ENCODE results near the gene CALB2.

Gene CALB2

DNA sequence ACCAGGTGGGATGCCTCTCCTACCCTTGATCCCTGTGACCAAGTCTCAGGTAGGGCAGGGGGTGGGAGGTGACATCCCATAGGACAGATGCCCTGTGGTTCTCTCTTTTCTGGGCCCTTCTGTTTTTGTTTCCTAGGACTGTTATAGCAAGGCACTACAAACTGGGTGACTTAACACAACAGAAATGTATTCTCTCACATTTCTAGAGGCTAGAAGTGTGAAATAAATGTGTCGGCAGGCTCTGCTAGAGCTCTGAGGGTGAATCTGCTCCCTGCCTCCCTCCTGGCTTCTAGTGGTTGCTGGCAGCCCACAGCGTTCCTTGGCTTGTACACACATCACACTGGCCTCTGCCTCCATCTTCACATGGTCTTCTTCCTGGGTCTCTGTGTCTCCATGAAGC, 12.7 kb downstream of the CALB2 start:
- Histone ChIP-seq H3K4me3 (ENCODE audit: low read depth, low read length) (no peak overlapping the region), H3K9ac (ENCODE audit: low read depth, low read length) (no peak overlapping the region), H3K36me3 (ENCODE audit: control insufficient read depth, insufficient read depth, low read length) (no peaks in the 10 kb centered on the region), H3K9me3 (ENCODE audit: control insufficient read depth, insufficient read depth, low read length) (no peaks in the 10 kb centered on the region), H3K4me1 (ENCODE audit: control insufficient read depth, insufficient read depth, low read length) (no peaks in the 10 kb centered on the region), H3K27me3 (ENCODE audit: control insufficient read depth, insufficient read depth, low read length) (no peaks in the 10 kb centered on the region)

DNA sequence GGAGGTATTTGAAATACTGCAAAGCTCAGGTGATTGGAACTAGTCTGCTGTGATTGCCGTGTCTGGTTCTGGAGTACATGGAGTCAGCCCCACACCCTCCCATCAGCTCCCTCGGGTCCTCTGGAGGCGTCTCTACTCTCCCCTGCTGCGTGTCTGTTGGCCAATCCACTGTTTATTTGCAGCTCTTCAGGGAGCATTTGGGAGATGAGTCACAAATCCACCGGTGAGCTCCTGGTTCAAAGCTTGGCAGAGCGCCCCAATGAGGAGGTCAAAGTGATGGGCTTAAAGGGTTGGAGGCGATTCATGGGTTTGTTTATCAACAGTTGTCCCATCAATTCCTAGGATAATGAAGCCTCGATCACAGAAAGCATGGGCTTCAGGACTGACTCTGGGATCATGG, 14.6 kb downstream of the CALB2 start:
- Histone ChIP-seq H3K27me3 (ENCODE audit: control insufficient read depth, insufficient read depth, low read length) (no peaks in the 10 kb centered on the region), H3K4me3 (ENCODE audit: low read depth, low read length) (no peak overlapping the region), H3K4me1 (ENCODE audit: control insufficient read depth, insufficient read depth, low read length) (no peaks in the 10 kb centered on the region), H3K9ac (ENCODE audit: low read depth, low read length) (no peak overlapping the region), H3K36me3 (ENCODE audit: control insufficient read depth, insufficient read depth, low read length) (no peaks in the 10 kb centered on the region), H3K9me3 (ENCODE audit: control insufficient read depth, insufficient read depth, low read length) (no peaks in the 10 kb centered on the region)

DNA sequence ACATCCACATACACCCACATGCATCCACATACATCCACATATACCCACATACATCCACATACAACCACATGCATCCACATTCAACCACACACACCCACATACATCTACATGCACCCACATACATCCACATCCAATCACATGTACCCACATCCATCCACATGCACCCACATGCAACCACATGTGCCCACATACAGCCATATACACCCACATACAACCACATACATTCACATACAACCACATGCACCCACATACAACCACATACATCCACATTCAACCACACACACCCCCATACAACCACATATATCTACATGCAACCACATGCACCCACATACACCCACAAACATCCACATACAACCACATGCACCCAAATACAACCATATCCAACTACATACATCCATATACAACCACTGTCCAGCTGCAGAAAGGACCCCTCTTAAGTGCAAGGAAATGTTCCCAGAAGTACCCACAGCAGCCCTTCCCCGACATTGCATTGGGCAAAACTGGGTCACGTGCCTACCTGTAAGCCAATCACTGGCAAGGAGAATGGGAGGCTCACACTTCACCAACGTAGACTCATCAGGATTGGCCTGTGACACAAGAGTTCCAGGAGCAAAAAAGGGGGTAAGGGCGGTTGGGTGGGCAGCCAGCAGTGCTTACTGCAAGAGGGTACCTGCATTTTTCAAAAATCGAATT, 18.1 kb downstream of the CALB2 start:
- Histone ChIP-seq H3K27me3 (ENCODE audit: control insufficient read depth, insufficient read depth, low read length) (no peaks in the 10 kb centered on the region), H3K36me3 (ENCODE audit: control insufficient read depth, insufficient read depth, low read length) (no peaks in the 10 kb centered on the region), H3K4me3 (ENCODE audit: low read depth, low read length) (no peak overlapping the region), H3K9ac (ENCODE audit: low read depth, low read length) (no peak overlapping the region), H3K4me1 (ENCODE audit: control insufficient read depth, insufficient read depth, low read length) (no peaks in the 10 kb centered on the region), H3K9me3 (ENCODE audit: control insufficient read depth, insufficient read depth, low read length) (no peaks in the 10 kb centered on the region)

DNA sequence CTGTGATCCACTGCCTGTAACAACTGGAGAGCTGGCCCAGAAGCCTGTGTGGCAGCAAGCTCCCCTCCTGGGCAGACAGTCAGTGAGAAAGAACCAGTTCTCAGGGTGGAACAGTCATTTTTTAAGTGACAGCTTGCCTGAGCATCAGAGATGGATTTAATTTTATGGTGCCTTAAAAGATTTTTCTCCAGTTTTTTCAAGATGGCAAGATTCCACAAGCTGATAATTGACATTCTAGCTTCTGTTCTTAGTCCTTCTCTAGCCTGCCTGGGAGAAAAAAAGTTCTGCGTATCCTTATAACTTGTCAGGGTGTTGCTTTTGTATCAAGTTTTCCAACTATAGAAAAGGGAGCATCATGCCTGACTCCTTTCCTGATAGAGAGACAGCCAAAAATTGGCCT, 21.2 kb downstream of the CALB2 start:
- no peaks in the 10 kb centered on the region for H3K9me3 ChIP-seq (ENCODE audit: control insufficient read depth, insufficient read depth, low read length)
- no peak overlapping the region for H3K4me3 ChIP-seq (ENCODE audit: low read depth, low read length)
- H3K9ac ChIP-seq (ENCODE audit: low read depth, low read length): no peak overlapping the region
- peaks cover 3% of the 10 kb centered on the region for H3K4me1 ChIP-seq (ENCODE audit: control insufficient read depth, insufficient read depth, low read length)
- no peaks in the 10 kb centered on the region for H3K36me3 ChIP-seq (ENCODE audit: control insufficient read depth, insufficient read depth, low read length)
- H3K27me3 ChIP-seq (ENCODE audit: control insufficient read depth, insufficient read depth, low read length): no peaks in the 10 kb centered on the region

DNA sequence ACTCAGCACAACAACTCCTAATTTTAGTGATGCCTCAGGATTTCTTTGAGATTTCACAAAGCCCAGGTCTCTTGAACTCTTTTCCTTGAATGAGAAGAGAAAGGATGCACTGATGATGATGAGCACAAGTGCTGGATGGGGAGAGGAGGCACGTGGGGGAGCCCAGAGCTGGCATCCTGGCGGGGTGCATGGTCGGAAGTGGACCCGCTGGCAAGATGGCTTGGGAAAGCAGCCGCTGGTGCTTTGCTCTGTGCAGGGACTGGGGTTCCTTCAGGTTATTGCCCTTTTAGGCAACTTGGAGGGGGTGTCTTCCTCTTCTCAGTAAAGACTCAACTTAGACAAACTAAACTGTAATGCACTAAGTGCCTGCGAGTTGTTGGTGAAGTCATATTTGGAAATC, 22.3 kb downstream of the CALB2 start:
- H3K4me3 ChIP-seq (ENCODE audit: low read depth, low read length): no peak overlapping the region
- no peaks in the 10 kb centered on the region for H3K9me3 ChIP-seq (ENCODE audit: control insufficient read depth, insufficient read depth, low read length)
- no peaks in the 10 kb centered on the region for H3K27me3 ChIP-seq (ENCODE audit: control insufficient read depth, insufficient read depth, low read length)
- H3K4me1 ChIP-seq (ENCODE audit: control insufficient read depth, insufficient read depth, low read length): peaks cover 3% of the 10 kb centered on the region
- H3K9ac ChIP-seq (ENCODE audit: low read depth, low read length): no peak overlapping the region
- H3K36me3 ChIP-seq (ENCODE audit: control insufficient read depth, insufficient read depth, low read length): no peaks in the 10 kb centered on the region

DNA sequence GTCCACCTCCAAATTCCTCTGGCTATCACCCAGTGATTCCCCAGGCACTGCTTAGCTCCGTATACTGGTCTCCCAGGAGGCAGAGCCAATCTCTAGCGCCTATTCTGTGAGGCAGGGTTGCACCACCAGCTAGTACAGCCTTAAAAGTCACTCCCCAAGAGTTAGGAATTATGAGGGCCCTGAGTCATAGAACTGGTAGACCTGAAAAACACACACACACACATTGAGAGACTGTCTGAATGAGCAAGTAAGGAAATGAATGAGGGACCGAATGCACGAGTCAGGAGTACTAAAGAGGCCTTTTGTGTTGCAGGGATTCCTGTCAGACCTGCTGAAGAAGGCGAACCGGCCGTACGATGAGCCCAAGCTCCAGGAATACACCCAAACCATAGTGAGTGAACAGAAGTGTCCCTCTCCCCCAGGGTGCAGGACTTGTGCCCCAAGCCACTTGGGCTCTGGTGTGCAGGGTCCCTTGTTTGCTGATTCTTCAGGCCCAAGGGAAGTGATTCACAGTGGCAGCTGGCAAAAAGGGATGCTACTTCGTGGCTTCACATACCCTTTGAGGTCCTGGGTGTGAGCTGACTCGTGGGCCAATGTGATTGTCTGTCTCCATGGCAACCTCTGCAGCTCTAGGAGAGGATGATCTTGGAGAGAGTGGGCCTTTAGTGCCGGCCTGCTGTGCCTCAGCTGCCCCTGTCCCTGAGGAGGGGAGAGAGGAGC, 24.7 kb downstream of the CALB2 start:
- Histone ChIP-seq H3K36me3 (ENCODE audit: control insufficient read depth, insufficient read depth, low read length) (no peaks in the 10 kb centered on the region), H3K4me1 (ENCODE audit: control insufficient read depth, insufficient read depth, low read length) (peaks cover 24% of the 10 kb centered on the region), H3K27me3 (ENCODE audit: control insufficient read depth, insufficient read depth, low read length) (no peaks in the 10 kb centered on the region), H3K9ac (ENCODE audit: low read depth, low read length) (no peak overlapping the region), H3K9me3 (ENCODE audit: control insufficient read depth, insufficient read depth, low read length) (no peaks in the 10 kb centered on the region), H3K4me3 (ENCODE audit: low read depth, low read length) (no peak overlapping the region)

DNA sequence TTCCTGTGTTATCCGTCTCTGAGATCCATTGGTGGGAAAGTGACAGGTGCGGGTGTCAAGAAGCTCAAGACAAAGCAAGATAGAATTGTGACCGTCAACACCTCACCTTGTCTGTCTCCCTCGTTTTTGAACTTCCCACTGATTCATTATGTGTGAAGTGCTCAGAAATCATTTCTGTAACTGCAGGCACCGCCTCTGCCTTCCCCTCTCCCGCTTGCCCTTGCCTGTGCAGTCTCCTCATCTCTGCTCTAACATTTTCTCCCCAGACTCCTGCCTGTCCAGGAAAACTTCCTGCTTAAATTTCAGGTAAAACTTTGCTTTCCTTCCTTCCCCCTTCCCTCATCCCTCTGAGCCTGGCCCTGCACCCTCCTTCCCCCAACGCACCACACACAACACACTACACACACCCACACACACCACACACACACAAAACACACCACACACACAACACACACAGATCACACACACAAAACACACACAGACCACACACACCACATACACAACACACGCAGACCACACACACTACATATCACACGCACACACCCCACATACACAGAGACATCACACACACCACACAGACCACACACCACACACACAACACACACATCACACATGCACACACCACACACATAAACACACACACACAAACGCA, 25.7 kb downstream of the CALB2 start:
- Histone ChIP-seq H3K9ac (ENCODE audit: low read depth, low read length) (no peak overlapping the region), H3K4me1 (ENCODE audit: control insufficient read depth, insufficient read depth, low read length) (peaks cover 24% of the 10 kb centered on the region), H3K27me3 (ENCODE audit: control insufficient read depth, insufficient read depth, low read length) (no peaks in the 10 kb centered on the region), H3K9me3 (ENCODE audit: control insufficient read depth, insufficient read depth, low read length) (no peaks in the 10 kb centered on the region), H3K4me3 (ENCODE audit: low read depth, low read length) (no peak overlapping the region), H3K36me3 (ENCODE audit: control insufficient read depth, insufficient read depth, low read length) (no peaks in the 10 kb centered on the region)

DNA sequence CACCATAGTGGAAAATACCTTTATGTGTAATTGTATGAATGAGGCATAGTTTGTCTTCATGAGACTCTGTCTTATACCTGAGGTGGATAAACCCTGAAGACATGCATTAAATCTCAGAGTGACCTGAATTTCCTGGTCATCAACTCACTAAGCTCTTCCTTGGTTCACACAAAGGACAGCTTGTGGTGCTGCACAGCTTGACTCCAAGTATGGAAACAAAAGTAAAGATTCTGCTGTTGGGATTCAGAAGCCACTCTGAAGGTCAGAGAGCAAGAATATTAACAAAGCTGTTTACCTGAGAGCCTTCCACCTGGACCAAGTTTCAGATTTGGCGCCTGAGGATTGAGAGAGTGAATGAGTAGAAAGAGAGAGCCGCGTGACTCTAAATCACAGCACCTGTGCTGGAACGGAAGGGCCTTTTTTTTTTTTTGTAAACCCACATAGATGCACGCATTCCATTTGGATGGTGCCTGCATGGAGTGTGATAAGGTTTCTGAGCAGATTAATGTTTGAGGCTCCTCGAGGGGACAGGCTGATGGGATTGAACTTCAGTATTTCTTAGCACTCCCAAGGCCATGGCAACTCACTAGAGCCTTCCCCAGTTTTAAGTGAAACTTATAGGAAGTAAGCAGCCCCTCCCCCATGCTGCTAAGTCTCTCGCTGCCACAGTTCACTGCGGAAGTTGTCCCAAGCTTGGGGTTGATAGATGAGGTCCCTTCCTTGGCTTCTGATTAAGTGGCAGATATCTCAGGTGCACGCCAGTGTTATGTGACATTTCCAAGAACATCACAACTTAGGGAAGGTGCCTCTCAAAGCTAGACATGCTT, 28.7 kb downstream of the CALB2 start:
- Histone ChIP-seq H3K27me3 (ENCODE audit: control insufficient read depth, insufficient read depth, low read length) (no peaks in the 10 kb centered on the region), H3K36me3 (ENCODE audit: control insufficient read depth, insufficient read depth, low read length) (no peaks in the 10 kb centered on the region), H3K4me3 (ENCODE audit: low read depth, low read length) (no peak overlapping the region)

DNA sequence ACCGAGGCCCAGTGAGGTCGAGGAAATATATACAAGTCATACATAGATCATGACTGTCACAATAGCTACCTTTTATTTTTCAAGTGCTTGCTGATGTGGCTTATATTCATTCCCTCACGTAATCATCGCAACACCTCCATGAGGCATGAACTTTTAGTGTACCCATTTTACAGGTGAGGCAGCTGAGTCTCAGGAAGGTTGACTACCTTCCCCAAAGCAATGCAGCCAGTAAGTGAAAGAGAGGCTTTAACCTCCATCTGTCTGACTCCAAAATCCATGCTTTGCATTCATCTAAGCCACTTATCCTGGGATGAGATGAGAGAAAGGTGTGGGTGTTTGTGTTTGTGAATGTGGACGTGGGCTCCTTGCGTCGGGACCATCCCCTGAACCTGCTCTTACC, 30.8 kb downstream of the CALB2 start:
- Histone ChIP-seq H3K36me3 (ENCODE audit: control insufficient read depth, insufficient read depth, low read length) (no peaks in the 10 kb centered on the region), H3K4me3 (ENCODE audit: low read depth, low read length) (no peak overlapping the region), H3K4me1 (ENCODE audit: control insufficient read depth, insufficient read depth, low read length) (peaks cover 21% of the 10 kb centered on the region), H3K27me3 (ENCODE audit: control insufficient read depth, insufficient read depth, low read length) (no peaks in the 10 kb centered on the region), H3K9me3 (ENCODE audit: control insufficient read depth, insufficient read depth, low read length) (no peaks in the 10 kb centered on the region), H3K9ac (ENCODE audit: low read depth, low read length) (no peak overlapping the region)

More for the DNA sequence above, 28.7 kb downstream of the CALB2 start:
- H3K9me3 ChIP-seq (ENCODE audit: control insufficient read depth, insufficient read depth, low read length): no peaks in the 10 kb centered on the region
- H3K9ac ChIP-seq (ENCODE audit: low read depth, low read length): peak overlapping the region; percentile 26
- H3K4me1 ChIP-seq (ENCODE audit: control insufficient read depth, insufficient read depth, low read length): peaks cover 24% of the 10 kb centered on the region

DNA sequence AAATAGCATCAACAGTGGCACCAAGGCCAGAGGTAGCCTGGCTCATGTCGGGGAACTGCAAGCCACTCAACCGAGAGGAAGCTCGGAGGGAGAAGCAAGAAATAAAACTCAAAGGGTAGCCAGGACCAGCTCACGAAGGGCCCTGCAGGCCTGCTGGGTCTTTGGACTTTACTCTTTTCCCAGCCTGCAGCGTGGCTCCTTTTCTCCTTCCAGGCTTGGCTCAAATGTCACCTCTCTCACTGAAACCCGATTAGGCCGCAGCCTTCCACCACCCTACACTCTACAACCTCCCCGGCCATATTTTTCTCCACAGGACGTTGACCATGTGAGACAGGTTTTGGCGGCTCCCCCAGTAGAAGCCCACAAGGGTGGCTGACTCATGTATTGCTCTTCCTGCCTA, 38.1 kb downstream of the CALB2 start:
- H3K9ac ChIP-seq (ENCODE audit: low read depth, low read length): no peak overlapping the region
- no peaks in the 10 kb centered on the region for H3K27me3 ChIP-seq (ENCODE audit: control insufficient read depth, insufficient read depth, low read length)
- no peaks in the 10 kb centered on the region for H3K36me3 ChIP-seq (ENCODE audit: control insufficient read depth, insufficient read depth, low read length)
- peaks cover 8% of the 10 kb centered on the region for H3K4me1 ChIP-seq (ENCODE audit: control insufficient read depth, insufficient read depth, low read length)
- no peaks in the 10 kb centered on the region for H3K9me3 ChIP-seq (ENCODE audit: control insufficient read depth, insufficient read depth, low read length)
- no peak overlapping the region for H3K4me3 ChIP-seq (ENCODE audit: low read depth, low read length)

DNA sequence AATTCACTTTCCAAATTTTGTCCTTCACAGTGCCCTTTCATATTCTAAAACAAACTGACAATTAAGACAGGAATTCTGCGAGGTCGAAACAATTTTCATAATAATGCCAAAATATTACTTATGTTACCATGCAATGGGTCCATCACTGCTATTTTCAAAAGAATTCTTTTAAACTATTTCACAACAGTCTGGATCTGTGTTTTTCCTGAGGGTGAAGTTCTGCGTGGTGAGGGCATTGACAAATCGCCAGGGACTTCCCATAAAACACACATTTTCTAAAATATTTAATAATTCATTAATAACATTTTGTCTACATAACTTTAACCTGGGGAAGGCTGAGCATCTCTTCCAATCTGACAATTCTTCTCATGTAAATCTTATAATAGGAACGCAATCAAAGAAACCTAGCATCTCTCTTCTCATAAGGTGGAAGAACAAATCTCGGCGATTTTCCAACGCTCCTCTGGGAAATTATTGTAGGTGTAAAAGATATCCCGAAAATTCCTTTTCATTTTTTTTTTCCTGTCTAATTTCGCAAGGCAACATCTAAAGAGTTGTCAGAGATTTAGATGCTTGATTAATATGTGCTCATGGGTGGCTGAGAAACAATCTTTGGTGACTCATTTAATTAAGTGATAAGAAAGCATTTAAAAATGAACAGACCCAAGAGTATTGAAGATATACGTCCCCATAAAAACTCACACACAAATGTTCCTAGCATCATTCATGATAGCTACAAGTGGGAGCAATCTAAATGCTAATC, 41.5 kb downstream of the CALB2 start:
- no peaks in the 10 kb centered on the region for H3K36me3 ChIP-seq (ENCODE audit: control insufficient read depth, insufficient read depth, low read length)

More for the DNA sequence above, 41.5 kb downstream of the CALB2 start:
- peaks cover 8% of the 10 kb centered on the region for H3K4me1 ChIP-seq (ENCODE audit: control insufficient read depth, insufficient read depth, low read length)
- H3K9me3 ChIP-seq (ENCODE audit: control insufficient read depth, insufficient read depth, low read length): peaks cover 3% of the 10 kb centered on the region
- no peak overlapping the region for H3K4me3 ChIP-seq (ENCODE audit: low read depth, low read length)
- H3K9ac ChIP-seq (ENCODE audit: low read depth, low read length): no peak overlapping the region
- no peaks in the 10 kb centered on the region for H3K27me3 ChIP-seq (ENCODE audit: control insufficient read depth, insufficient read depth, low read length)
